GM21381 (cell line): ENCODE measurements around the gene FNDC3B.
"Not testable (repeated sequence)": the region's sequence is repeated elsewhere in the genome, so short reads cannot be mapped to it uniquely, and the experiment has no call there.

ENCODE experiments used
- ATAC-seq: cut with Tn5 transposase; IDR thresholded peaks from one replicate; pipeline ENCODE4 v1.9.1; 2021; ENCODE audit warnings: mild to moderate bottlenecking, moderate library complexity; ENCODE audit not compliant: unreplicated experiment

The FNDC3B gene

DNA sequence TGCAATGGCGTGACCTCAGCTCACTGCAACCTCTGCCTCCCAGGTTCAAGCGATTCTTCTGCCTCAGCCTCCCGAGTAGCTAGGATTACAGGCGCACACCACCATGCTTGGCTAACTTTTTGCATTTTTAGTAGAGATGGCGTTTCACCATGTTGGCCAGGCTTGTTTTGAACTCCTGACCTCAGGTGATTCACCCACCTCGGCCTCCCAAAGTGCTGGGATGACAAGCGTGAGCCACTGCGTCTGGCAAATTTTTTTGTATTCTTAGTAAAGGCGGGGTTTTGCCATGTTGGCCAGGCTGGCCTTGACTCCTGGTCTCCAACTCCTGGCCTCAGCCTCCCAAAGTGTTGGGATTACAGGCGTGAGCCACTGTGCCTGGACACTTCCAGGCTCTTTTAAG, 215.9 kb downstream of the FNDC3B start:
- ATAC-seq, result not testable (repeated sequence)

DNA sequence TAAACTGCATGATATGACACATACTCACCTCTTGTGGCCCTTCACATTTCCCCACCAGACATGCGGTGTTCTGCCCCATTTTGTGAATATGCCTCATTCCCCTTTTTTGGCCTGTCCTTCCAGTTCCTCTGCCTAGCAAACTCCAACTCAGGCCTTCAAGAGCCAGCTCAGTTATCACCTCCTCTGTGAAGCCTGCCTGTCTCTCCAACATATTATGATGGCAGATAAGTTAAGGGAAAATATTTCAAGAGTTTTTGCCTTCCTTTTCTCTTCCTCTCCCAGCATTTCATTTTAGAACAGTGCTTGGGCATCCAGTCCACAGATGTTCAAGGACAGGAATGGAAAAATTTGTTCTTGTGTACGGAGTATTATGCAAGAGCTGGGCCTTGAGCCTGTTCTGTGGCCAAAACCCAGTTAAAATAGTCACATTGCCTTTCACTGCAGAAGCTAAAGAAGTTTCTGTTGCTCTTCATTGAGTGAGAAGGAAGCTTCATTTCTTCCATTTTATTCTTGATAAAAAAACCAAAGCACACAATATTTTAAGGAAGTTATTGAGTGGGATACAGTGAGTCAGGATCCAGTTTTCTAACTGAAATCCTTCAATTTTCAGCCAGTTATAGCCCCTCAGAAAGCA, 216.8 kb downstream of the FNDC3B start:
- no peak for ATAC-seq

DNA sequence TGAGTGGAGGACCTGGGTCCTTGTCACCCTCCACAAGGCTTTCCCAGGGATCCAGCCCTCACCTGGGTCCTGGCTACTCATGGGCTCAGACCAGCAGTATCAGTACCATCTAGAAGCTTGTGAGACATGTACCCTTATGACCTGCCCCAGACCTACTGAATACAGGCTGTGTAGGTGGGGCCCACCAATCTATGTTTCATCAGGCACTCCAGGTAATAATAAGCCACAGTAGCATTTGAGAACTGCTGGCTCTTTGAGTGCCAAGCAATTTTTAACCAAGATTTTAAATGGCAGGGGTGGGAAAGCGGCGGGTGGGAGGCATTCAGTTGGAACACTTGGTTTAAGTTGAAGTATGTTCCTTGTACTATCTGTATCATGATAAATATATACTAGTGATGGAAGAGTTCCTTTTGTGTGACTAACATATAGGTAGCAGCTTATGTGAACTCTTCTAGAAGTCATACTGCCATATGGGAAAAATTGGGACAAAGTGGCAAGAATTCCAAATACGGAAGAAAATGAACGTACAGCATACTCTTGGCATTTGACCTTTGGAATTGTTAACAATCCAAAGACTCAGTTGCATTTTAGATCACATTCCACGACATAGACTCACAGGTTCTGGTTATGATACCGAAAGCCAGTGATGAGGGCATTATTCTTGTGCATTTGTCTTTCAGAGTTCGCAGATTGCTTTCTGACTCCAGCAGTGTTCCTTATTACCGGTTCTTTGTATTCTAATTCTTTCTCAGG, 218.4 kb downstream of the FNDC3B start:
- no peak for ATAC-seq

DNA sequence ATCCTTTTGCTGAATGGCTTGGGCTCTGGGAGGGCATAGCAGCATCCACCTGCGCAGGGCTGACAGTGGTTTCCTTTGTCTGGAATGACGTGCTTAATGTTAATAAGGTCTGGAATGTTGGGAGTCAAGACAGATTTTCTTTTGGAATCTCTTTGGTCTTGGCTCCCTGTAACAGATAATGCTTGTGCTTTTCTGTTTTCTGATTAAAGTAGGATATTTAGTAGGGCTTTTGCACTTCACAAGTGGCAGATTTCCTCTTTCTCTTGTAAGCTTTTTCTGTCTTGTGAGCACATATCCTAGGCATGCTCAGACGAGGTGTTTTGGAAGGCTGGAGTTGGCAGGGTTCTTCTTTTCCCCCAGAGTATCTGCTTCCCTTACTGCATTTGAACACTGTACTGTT, 219.2 kb downstream of the FNDC3B start:
- ATAC-seq, result no peak

DNA sequence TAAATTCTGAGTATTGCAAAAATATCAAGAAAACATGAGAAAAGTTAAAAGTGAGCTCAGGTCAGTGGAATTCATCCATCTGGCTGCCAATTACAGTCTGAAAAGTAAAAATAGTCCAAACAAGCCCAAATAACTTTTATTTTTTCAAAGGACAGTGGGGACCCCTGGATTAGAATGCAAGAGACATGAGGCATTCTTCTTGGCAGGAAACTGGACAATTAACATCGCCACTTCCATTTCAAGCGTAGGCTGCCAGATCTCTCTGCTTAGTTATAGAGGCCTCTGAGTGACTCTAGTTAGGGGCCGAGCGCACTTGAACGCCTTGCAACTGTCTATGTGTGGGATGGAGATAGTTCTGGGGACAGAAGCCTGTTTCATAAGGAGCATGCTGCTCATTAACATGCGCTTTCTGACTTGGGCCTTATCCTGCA, 219.7 kb downstream of the FNDC3B start:
- ATAC-seq, result no peak

DNA sequence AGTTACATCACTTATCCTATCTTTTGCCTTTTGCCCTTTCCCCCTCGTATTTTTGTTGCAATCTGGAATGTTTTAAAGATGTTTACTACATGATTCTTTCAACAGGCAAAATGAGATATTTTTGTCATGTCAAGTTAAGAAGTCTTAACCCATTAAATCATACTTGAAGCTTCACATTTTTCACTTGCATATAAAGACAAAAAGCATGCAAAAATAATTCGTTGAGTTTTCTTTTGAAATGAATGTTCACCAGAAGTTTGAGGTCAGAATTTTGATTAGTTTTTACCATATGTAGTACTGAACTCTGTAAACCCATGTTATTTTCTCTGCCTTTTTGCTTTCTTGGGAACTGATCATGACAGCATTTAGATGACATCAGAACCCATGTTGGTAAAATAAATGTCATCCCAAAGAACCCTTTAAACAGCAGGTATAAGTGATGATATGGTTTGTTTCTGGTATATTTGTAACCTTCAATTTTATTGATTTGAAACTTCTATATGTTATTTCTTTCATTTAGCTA, 220.4 kb downstream of the FNDC3B start:
- ATAC-seq, result no peak

DNA sequence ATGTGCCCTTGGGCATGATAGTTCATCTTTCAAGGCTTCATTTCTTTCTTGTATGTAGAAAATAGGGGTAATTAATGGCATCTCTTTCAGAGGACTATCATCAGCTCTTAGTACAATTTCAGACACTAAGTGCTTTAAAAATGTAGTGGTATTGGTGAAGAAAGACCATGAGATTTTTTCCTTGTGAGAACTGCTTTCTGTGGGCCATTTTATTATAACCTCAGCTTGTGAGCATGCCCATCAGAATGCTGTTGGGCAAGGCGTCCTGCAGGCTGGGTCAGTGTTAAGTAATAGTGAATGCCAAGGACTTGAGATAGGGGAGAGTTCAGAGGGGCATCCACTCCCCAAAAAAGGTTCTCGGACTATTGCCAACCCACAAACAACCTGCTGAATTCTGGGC, 221.0 kb downstream of the FNDC3B start:
- ATAC-seq, result no peak

DNA sequence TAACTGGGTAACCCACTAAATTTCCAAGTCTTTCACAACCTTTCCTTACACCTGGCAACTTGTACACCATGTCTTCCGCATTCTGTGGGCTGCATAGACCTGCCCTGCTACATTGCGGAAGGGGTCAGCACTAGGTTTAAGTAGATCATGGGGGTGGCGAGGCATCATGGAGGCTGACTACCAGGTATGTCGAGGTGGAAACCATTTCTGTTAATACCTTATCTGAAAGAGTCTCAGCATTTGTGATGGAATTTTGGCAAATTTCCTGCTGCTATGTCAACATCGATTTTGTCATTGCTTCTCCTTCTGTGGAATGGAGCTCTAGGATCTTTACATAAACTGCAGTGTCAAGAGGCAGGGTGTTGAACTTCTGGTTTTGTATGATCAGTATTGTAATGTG, 221.7 kb downstream of the FNDC3B start:
- no peak for ATAC-seq

DNA sequence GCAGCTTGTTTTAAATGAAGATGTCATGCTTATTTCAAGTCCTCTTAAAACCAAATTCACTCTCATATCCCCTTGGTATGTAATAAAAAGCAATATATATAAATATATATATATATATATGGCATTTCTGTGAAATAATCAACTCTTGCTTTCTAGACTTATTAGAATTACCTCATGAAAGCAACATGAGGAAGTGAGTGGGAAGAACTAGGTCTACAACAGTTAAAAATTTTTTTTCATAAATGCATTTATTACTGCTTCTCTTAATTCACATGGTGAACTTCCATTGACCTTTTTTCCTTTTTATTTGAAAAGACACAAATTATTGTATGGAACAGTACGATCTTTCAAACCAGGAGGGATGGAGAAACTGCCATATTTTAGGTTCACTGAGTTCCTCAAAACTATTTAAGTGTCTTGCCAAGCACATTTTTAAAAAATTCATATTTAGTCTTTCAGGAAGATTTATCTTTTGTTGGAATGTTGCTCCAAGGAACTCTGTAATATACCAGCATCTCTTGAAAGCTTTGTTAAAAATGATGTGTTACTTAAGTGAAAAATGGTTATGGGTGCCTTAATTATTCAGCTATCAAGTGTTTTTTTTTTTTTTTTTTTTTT, 223.7 kb downstream of the FNDC3B start:
- ATAC-seq, result no peak

DNA sequence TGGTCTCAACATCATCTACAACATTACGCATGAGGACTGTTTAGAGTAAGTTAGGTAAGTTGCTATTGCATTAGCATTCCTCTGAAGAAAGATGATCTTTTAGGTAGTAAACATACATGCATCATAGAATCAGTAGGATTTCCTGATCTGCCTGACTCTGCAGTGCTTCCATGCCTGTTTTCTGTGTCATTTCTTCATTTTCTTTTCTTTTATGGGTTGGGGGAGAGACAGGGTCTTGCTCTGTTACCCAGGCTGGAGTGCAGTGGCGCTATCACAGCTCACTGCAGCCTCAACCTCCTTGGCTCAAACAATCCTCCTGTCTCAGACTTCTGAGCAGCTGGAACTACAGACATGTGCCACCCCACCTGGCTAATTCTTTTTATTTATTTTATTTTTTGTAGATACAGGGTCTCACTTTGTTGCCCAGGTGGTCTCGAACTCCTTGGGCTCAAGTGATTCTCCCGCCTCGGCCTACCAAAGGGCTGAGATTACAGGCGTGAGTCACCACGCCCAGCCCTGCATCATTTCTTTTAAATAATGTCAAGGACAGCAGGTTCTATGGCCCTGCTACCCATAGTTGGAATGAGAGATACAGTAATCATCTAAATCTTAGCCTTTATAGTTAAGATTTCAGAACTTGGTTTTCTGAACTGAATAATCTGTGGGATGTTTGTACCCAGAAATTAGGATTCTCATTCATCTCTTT, 224.6 kb downstream of the FNDC3B start:
- ATAC-seq, result no peak

DNA sequence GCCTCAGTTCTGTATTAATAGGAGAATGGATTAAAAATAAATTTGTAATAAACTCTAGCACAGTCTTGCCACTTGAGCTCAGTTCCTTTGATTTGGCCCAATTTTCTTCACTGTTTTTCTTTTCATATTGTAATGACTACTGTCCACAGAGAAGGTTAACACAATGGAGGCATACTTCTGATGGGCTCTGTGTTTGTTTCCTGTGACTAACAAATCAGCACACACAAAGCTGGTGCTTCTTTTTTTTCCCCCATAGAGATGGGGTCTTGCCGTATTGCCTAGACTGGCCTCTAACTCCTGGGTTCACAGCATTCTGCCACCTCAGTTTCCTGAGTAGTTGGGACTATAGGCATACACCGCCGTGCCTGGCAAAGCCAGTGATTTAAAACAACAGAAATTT, 226.7 kb downstream of the FNDC3B start:
- ATAC-seq, result no peak

DNA sequence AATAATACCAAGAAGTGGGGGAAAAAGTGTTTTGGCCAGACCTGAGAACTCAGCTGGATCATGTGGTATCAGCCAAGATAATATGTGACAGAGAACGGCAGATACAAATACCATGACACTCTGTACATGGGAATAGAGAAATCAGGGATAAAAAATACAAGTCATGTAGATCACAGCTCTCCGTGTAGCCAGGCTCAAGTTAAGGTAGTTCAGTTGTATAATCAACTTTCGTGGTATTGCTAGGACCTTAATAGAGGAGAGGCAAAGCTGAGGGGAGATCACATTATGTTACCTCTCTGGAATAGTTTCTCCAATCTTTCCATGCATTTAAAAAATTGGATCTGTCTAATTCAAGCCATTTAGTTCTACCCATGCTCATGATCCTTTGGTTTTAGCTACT, 229.0 kb downstream of the FNDC3B start:
- no peak for ATAC-seq

DNA sequence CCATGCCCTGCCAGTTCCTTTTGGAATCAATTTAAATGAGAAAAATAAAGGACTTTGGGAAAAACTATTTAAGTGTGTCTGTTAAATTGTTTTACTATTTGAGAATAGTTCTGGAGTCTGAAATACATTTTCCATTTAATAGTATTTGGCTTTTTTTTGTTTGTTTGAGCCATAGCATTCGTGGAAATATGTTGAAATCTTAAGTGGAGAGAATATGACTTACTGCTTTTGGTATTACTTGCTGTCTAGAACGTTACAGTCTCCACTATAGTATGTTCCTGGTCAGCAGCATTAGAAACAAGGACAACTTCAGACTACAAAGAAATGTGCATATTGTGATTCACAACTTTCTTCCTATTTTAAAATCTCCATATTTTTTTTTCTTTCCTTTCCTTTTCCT, 229.5 kb downstream of the FNDC3B start:
- ATAC-seq, result no peak

DNA sequence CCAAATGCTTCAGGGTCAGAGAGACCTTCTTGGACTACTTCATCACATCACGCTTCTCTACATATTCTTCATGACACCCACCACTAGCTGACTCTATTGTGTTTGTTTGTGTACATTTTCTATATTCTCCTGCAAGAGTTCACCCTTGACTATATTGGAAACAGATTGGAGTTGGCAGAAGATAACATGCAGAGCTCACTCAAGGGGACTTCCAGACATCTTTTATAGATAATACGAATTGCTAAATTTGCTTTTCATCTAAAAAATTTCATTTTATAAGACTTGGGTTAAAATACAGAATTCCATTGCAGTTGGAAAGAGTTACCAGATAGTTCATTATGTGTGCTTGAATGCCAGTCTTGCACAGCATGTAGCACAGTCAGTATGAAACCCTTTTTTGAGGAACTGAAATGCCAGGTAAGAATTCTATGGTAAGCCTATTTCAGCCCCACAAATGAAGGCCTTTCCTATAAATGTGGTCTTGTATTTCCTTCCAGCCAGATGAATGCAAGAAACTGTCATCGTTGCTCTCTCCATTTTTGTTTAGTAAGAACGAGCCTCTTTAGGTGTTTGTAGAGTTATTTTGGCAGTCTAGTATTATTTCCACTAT, 231.3 kb downstream of the FNDC3B start:
- peak; percentile 97 for ATAC-seq

DNA sequence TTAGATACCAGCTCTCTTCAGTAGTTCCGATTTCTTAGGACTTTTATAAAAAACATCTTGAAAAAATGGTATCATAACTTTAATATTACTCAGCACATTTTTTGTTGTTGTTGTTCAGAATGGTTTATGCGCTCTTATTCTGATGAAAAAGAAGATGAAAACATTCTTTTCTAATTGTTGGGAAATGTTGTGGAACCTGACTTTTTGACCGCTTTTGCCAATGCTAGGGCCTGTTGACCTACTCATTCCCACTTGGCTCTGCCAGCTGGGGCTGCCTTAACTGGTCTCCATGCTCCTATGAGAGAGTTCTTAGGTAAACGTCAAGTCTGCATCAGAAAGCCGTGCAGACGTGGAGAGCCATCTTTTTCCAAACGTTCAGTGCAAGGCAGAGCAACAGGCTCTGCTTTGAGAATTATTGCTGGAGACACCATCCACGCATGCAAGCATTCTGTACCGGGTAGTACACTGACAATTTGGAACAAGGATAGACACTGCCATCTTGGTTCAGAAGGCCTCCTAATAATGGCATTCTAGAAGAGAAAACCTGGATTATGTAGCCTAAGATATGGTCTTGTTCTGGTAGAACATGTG, 232.1 kb downstream of the FNDC3B start:
- no peak for ATAC-seq

DNA sequence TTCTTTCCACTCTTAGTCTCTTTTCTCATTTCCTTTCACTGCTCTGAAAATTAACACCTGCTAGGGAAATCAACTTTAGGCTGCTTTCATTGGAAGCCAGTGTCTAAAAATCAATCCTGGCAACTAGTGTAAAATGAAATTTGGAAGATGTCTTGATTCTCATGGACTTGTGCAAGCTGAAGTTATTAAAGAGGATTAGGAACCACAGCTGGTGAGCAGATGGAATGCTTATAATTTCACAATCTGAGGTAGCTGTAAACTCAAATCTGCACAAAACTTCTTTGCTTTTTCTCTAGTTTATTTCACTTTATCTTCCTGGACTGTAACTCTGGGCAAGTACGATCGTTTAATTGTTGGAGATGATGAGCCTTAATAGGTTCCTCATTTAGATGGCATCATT, 233.3 kb downstream of the FNDC3B start:
- no peak for ATAC-seq

DNA sequence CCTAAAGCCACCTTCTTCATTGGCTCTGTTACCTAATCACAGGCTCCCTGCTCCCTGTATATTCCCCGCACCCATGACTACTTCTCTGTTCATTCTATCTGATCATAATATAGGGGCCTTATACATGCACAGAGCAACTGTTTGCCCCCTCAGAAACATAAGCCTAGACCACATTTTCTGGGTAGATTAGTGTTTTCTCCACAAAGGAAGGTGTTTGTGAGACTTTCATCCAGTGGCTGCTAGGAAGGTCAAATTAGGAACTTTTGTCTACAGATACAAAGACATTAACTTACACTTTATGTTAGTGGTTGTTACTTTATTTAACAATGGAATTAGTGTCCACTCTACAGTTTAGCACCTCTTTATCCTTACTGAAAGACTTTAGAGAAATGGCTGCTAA, 234.0 kb downstream of the FNDC3B start:
- no peak for ATAC-seq

DNA sequence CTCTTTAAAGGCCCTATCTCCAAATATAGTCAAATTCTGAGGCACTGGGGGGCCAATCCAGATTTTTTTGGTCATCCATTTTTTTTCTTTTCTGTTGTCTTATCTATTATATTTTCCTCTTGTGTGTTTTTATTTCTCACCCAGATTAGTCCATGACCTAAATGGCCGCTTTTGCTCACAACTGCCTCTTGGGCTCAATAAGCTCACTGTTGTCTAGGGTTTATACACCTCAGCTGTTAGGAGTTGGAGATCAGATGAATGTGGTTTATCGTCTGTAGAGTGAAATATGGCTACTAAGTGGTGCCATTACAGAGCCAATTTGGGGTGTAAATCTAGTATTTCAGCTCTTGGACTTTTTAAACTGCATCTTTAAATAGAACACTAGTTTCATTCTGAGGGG, 235.5 kb downstream of the FNDC3B start:
- no peak for ATAC-seq

DNA sequence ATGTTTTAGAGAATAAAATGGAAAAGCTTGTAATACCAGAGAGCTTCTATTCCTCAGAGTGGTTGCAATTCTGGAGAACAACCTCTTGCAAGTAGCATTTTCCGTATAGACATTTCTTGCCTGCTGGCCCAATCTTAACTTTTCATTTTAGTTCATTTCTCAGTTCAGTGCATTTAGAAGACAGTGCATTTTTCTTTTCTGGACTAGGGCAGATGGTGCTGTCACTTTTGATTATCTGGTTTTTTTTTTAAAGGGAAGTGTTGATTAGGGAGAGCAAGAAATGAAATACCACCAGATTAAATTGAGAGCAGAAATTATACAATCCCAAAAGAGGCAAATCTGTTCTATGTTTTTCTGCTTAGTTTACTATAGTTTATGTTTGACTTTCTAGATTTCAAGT, 236.2 kb downstream of the FNDC3B start:
- no peak for ATAC-seq

DNA sequence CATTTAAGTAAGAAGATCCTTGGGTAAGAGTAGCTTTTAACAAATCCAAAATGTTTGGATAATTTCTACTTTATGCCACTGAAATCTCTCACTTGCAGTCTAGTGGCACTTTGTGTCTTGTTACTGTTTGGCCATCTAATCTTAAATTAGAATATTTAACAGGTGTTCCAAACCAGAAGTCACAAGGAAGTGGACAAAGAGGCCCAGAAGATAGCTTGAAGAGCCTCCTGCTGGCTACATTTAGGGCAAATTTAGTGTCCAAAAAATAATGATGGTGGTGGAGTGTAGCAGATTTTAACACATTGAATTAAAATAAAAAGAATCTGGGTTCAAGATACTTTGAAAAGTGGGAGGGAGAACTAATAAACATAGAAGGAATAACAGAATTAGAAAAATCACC, 236.7 kb downstream of the FNDC3B start:
- ATAC-seq, result no peak
